Measurements from ENCODE around the gene ELL.

GRCh38 chr19:18443406-18443805 is 78.5 kb downstream of the ELL start:
- no peak for TF ChIP-seq CTCF (IDR thresholded peaks at IDR 0.05; ENCODE audit: insufficient read depth, low read depth, low read length)
- no peak for TF ChIP-seq EZH2 (IDR thresholded peaks at IDR 0.05; ENCODE audit: insufficient read depth, low read length)
